HCT116 (cell line): ENCODE measurements around the gene GK. TPM values are rescaled to one million over a fixed set of nuclear protein-coding genes. Genes with fewer than 3 reads are reported as not detected.

Experiments
- ATAC-seq: fragments of 200-7000 bp; cut with Tn5 transposase; 2 replicates; pipeline ENCODE4 v1.9.1; 2020; ENCODE audit warnings: mild to moderate bottlenecking, moderate library complexity
- BruUV-seq: library from RNA; stranded (reverse); fragments of 400-500 nt; replicated peaks from 2 replicates; lab custom pipeline; 2021; lab: Mats Ljungman, UMichigan
- CTCF ChIA-PET: fragments of 300-600 bp; sonication (Branson Sonifier 250); formaldehyde crosslinking; loops from one replicate; lab custom pipeline; 2021; ENCODE audit warnings: antibody characterized with exemption; lab: Charles Lee
- POLR2A ChIA-PET: fragments of 300-600, 350-600 bp; sonication (Branson Sonifier 250); formaldehyde crosslinking; loops from one replicate; lab custom pipeline; 2021; ENCODE audit warnings: antibody characterized with exemption; lab: Charles Lee
- RAD21 ChIA-PET, 2 experiments: fragments of 300-600 bp; sonication (Branson Sonifier 250); formaldehyde crosslinking; loops; one replicate each; lab custom pipeline; 2023; ENCODE audit warnings: low total read pairs in 2 of 2; ENCODE audit not compliant: uncharacterized antibody in 2 of 2, unreplicated experiment in 2 of 2, low non-redundant PET in 1 of 2; lab: Charles Lee
- DNase-seq: peaks from one replicate; pipeline ENCODE4 v3.0.0-alpha.2; 2010; ENCODE audit warnings: low read depth, low spot score
- H2AFZ ChIP-seq: fragments of 200-600 bp; shearing (Covaris generic), sonication (generic); 2 replicates; pipeline ENCODE4 v1.6.1; 2017; ENCODE audit warnings: low read depth, mixed run types, mixed read lengths, antibody characterized with exemption, low read length; ENCODE audit not compliant: poor library complexity, severe bottlenecking
- H3K27ac ChIP-seq: 2 replicates; pipeline ENCODE4 v1.5.1; 2012; ENCODE audit warnings: low read depth, low read length
- H3K27me3 ChIP-seq: fragments of 200-600 bp; sonication (generic); 2 replicates; pipeline ENCODE4 v1.6.1; 2016; ENCODE audit warnings: mixed run types, low read length, mixed read lengths; ENCODE audit not compliant: insufficient read depth
- H3K36me3 ChIP-seq, 2 experiments: fragments of 200-500 bp in 1 of 2; fragments of 200-600 bp in 1 of 2; sonication (Bioruptor generic) in 1 of 2; sonication (generic) in 1 of 2; 2 replicates each; pipeline versions ENCODE4 v1.5.1 to v1.6.1; 2014 to 2016; ENCODE audit warnings: low read length in 2 of 2, inconsistent platforms in 1 of 2, mixed read lengths in 1 of 2, mixed run types in 1 of 2; ENCODE audit not compliant: insufficient read depth in 2 of 2, control insufficient read depth in 1 of 2
- H3K4me1 ChIP-seq, 2 experiments: fragments of 200-600 bp in 1 of 2; sonication (generic) in 1 of 2; 2 replicates each; pipeline versions ENCODE4 v1.5.1 to v1.6.1; 2012 to 2017; ENCODE audit warnings: low read length in 2 of 2, inconsistent platforms in 1 of 2, mild to moderate bottlenecking in 1 of 2, mixed read lengths in 1 of 2, mixed run types in 1 of 2, moderate library complexity in 1 of 2; ENCODE audit not compliant: insufficient read depth in 2 of 2, control insufficient read depth in 1 of 2
- H3K4me2 ChIP-seq: fragments of 200-600 bp; sonication (generic); 2 replicates; pipeline ENCODE4 v1.6.1; 2017; ENCODE audit warnings: mixed run types, low read length, mixed read lengths
- H3K4me3 ChIP-seq, 2 experiments: fragments of 200-600 bp in 1 of 2; sonication (generic) in 1 of 2; replicated peaks in 1 of 2; 2 replicates each; pipeline ENCODE4 v1.5.1; 2011 to 2016; ENCODE audit warnings: low read length in 2 of 2, control low read depth in 1 of 2, low read depth in 1 of 2, mild to moderate bottlenecking in 1 of 2, mixed read lengths in 1 of 2, mixed run types in 1 of 2
- H3K79me2 ChIP-seq: fragments of 200-600 bp; sonication (generic); 2 replicates; pipeline ENCODE4 v1.6.1; 2017; ENCODE audit warnings: mild to moderate bottlenecking, mixed run types, low read length, moderate library complexity, mixed read lengths; ENCODE audit not compliant: insufficient read depth
- H3K9ac ChIP-seq: fragments of 200-600 bp; sonication (generic); 2 replicates; pipeline ENCODE4 v1.6.1; 2016; ENCODE audit warnings: low read length, mixed read lengths
- H3K9me2 ChIP-seq: fragments of 200-600 bp; sonication (generic), shearing (Covaris generic); 2 replicates; pipeline ENCODE4 v1.6.1; 2017; ENCODE audit warnings: mixed run types, mild to moderate bottlenecking, moderate library complexity; ENCODE audit not compliant: insufficient read depth
- H3K9me3 ChIP-seq, 2 experiments: fragments of 200-500 bp in 1 of 2; fragments of 200-600 bp in 1 of 2; sonication (Bioruptor generic) in 1 of 2; sonication (generic) in 1 of 2; 2 replicates each; pipeline ENCODE4 v1.6.1; 2014 to 2017; ENCODE audit warnings: low read length in 2 of 2, mixed read lengths in 2 of 2, inconsistent platforms in 1 of 2, low read depth in 1 of 2, mild to moderate bottlenecking in 1 of 2, mixed run types in 1 of 2, moderate library complexity in 1 of 2; ENCODE audit not compliant: control insufficient read depth in 1 of 2, insufficient read depth in 1 of 2
- H4K20me1 ChIP-seq: fragments of 200-600 bp; sonication (generic), shearing (Covaris generic); 2 replicates; pipeline ENCODE4 v1.6.1; 2017; ENCODE audit warnings: mixed run types, mild to moderate bottlenecking, moderate library complexity; ENCODE audit not compliant: insufficient read depth
- EGR1 ChIP-seq: IDR thresholded peaks from 2 replicates; pipeline ENCODE4 v1.6.1; 2012; ENCODE audit warnings: low read depth
- FOSL1 ChIP-seq: IDR thresholded peaks from 2 replicates; pipeline ENCODE4 v1.6.1; 2012; ENCODE audit warnings: low read depth
- JUND ChIP-seq: IDR thresholded peaks from 2 replicates; pipeline ENCODE4 v1.6.1; 2012
- POLR2AphosphoS5 ChIP-seq: IDR thresholded peaks from 2 replicates; pipeline ENCODE4 v1.6.1; 2011; ENCODE audit warnings: mild to moderate bottlenecking, low read depth, low read length, moderate library complexity
- SP1 ChIP-seq: IDR thresholded peaks from 2 replicates; pipeline ENCODE4 v1.6.1; 2012; ENCODE audit warnings: low read depth
- SRF ChIP-seq: IDR thresholded peaks from 2 replicates; pipeline ENCODE4 v1.6.1; 2012; ENCODE audit warnings: low read depth
- TCF7L2 ChIP-seq: IDR thresholded peaks from 2 replicates; pipeline ENCODE4 v1.7.0; 2011; ENCODE audit warnings: borderline replicate concordance, inconsistent platforms; ENCODE audit not compliant: insufficient read depth, insufficient read length; ENCODE audit errors: extremely low read depth
- YY1 ChIP-seq: IDR thresholded peaks from 2 replicates; pipeline ENCODE4 v1.6.1; 2011; ENCODE audit warnings: low read length, low read depth, moderate library complexity, mild to moderate bottlenecking; ENCODE audit not compliant: insufficient replicate concordance; ENCODE audit errors: extremely low read depth
- ZNF274 ChIP-seq: fragments of 200-500 bp; sonication (Bioruptor generic); IDR thresholded peaks from 2 replicates; pipeline ENCODE4 v1.6.1; 2014; ENCODE audit warnings: mild to moderate bottlenecking, low read depth, low read length, inconsistent platforms
- intact Hi-C: fragments of 100-400 bp; cut with micrococcal nuclease; formaldehyde crosslinking; loops from 2 replicates; pipeline ENCODE4 v1.10.0; 2022
- total RNA-seq: library from RNA; stranded (reverse); gene quantifications from one replicate; pipeline ENCODE4 v1.2.1, GENCODE V29; 2021; ENCODE audit not compliant: unreplicated experiment
- TF ChIP-seq, protein P1 (sequence below): IDR thresholded peaks from 2 replicates; pipeline ENCODE4 v1.6.1; 2011; ENCODE audit warnings: mild to moderate bottlenecking, low read length, moderate library complexity; ENCODE audit not compliant: insufficient replicate concordance; ENCODE audit errors: extremely low read depth
- TF ChIP-seq, protein P2 (sequence below), 3 experiments: fragments of 200-600 bp in 1 of 3; sonication (generic) in 1 of 3; IDR thresholded peaks in 2 of 3; conservative IDR thresholded peaks in 1 of 3; 2 replicates each; pipeline ENCODE4 v1.5.1; 2012 to 2017; ENCODE audit warnings: low read depth in 2 of 3, low read length in 2 of 3, antibody characterized with exemption in 1 of 3, borderline replicate concordance in 1 of 3, control low read depth in 1 of 3, mild to moderate bottlenecking in 1 of 3, mixed read lengths in 1 of 3, mixed run types in 1 of 3, moderate library complexity in 1 of 3; ENCODE audit not compliant: insufficient read depth in 1 of 3
- TF ChIP-seq, protein P3 (sequence below): IDR thresholded peaks from 2 replicates; pipeline ENCODE4 v1.6.1; 2012; ENCODE audit warnings: low read depth
- TF ChIP-seq, protein P4 (sequence below): IDR thresholded peaks from 2 replicates; pipeline ENCODE4 v1.6.1; 2012

GK gene
- total RNA-seq, 1 experiment from 2014 or later = 4.3 TPM

DNA sequence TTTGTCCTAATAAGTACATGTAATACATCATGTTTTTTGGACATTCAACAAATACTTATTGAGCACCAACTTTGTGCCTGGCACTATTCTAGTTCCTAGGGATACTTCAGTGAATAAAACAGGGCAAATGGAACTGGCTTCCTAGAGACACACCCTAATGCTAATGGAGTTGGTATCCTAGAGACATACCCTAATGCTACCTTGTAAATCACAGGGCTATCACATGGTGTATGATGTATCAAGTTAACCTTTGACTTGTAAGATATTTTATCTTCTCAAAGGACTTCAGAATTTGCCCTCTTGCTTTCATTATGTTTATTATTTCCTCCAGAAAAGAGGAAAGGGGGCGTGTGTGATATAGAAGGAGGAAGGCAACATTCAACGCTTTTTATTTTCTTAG is 10.1 kb downstream of the GK start:
- H4K20me1 ChIP-seq = no peaks in the 10 kb centered on the region
- no peaks in the 10 kb centered on the region for H3K27me3 ChIP-seq
- no peak overlapping the region for H3K9ac ChIP-seq
- no peaks in the 10 kb centered on the region for H3K9me3 ChIP-seq
- no peak overlapping the region for H2AFZ ChIP-seq
- H3K4me2 ChIP-seq = no peak overlapping the region
- H3K36me3 ChIP-seq = no peaks in the 10 kb centered on the region
- ChIA-PET RAD21 (no interaction called here), POLR2A (no interaction called here), CTCF (no interaction called here)
- H3K4me3 ChIP-seq = no peak overlapping the region
- H3K27ac ChIP-seq = no peak overlapping the region
- ATAC-seq = no peak
- H3K79me2 ChIP-seq = no peaks in the 10 kb centered on the region
- TF ChIP-seq EGR1 (no peak), FOSL1 (no peak), JUND (no peak), TCF7L2 (no peak), SP1 (no peak), YY1 (no peak), SRF (no peak), POLR2AphosphoS5 (no peak), ZNF274 (no peak)
- TF ChIP-seq, protein P1, sequence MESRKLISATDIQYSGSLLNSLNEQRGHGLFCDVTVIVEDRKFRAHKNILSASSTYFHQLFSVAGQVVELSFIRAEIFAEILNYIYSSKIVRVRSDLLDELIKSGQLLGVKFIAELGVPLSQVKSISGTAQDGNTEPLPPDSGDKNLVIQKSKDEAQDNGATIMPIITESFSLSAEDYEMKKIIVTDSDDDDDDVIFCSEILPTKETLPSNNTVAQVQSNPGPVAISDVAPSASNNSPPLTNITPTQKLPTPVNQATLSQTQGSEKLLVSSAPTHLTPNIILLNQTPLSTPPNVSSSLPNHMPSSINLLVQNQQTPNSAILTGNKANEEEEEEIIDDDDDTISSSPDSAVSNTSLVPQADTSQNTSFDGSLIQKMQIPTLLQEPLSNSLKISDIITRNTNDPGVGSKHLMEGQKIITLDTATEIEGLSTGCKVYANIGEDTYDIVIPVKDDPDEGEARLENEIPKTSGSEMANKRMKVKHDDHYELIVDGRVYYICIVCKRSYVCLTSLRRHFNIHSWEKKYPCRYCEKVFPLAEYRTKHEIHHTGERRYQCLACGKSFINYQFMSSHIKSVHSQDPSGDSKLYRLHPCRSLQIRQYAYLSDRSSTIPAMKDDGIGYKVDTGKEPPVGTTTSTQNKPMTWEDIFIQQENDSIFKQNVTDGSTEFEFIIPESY = no peak
- TF ChIP-seq, protein P2, sequence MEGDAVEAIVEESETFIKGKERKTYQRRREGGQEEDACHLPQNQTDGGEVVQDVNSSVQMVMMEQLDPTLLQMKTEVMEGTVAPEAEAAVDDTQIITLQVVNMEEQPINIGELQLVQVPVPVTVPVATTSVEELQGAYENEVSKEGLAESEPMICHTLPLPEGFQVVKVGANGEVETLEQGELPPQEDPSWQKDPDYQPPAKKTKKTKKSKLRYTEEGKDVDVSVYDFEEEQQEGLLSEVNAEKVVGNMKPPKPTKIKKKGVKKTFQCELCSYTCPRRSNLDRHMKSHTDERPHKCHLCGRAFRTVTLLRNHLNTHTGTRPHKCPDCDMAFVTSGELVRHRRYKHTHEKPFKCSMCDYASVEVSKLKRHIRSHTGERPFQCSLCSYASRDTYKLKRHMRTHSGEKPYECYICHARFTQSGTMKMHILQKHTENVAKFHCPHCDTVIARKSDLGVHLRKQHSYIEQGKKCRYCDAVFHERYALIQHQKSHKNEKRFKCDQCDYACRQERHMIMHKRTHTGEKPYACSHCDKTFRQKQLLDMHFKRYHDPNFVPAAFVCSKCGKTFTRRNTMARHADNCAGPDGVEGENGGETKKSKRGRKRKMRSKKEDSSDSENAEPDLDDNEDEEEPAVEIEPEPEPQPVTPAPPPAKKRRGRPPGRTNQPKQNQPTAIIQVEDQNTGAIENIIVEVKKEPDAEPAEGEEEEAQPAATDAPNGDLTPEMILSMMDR (IDR thresholded peaks at IDR 0.05 in 2 of 3, conservative IDR thresholded peaks at IDR 0.05 in 1 of 3; ENCODE audit: borderline replicate concordance in 1 of 3, insufficient read depth in 1 of 3, low read depth in 2 of 3, low read length in 2 of 3) = no peak
- TF ChIP-seq, protein P3, sequence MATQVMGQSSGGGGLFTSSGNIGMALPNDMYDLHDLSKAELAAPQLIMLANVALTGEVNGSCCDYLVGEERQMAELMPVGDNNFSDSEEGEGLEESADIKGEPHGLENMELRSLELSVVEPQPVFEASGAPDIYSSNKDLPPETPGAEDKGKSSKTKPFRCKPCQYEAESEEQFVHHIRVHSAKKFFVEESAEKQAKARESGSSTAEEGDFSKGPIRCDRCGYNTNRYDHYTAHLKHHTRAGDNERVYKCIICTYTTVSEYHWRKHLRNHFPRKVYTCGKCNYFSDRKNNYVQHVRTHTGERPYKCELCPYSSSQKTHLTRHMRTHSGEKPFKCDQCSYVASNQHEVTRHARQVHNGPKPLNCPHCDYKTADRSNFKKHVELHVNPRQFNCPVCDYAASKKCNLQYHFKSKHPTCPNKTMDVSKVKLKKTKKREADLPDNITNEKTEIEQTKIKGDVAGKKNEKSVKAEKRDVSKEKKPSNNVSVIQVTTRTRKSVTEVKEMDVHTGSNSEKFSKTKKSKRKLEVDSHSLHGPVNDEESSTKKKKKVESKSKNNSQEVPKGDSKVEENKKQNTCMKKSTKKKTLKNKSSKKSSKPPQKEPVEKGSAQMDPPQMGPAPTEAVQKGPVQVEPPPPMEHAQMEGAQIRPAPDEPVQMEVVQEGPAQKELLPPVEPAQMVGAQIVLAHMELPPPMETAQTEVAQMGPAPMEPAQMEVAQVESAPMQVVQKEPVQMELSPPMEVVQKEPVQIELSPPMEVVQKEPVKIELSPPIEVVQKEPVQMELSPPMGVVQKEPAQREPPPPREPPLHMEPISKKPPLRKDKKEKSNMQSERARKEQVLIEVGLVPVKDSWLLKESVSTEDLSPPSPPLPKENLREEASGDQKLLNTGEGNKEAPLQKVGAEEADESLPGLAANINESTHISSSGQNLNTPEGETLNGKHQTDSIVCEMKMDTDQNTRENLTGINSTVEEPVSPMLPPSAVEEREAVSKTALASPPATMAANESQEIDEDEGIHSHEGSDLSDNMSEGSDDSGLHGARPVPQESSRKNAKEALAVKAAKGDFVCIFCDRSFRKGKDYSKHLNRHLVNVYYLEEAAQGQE = no peak
- TF ChIP-seq, protein P4, sequence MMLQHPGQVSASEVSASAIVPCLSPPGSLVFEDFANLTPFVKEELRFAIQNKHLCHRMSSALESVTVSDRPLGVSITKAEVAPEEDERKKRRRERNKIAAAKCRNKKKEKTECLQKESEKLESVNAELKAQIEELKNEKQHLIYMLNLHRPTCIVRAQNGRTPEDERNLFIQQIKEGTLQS = no peak
- H3K9me2 ChIP-seq = no peaks in the 10 kb centered on the region
- intact Hi-C loops = no loop called here
- no peak for DNase-seq
- no TSS peak for BruUV-seq
- H3K4me1 ChIP-seq = no peaks in the 10 kb centered on the region
